ENCODE data around the gene CERCAM. TPM values are rescaled to one million over a fixed set of nuclear protein-coding genes. Genes with fewer than 3 reads are reported as not detected.

CERCAM gene
- 2.3 and 4.1 TPM in 2 replicates for total RNA-seq (2022)
- Bru-seq, nascent RNA, result percentile 21 among the genes with signal in this experiment
- percentile 34 among the genes with signal in this experiment for BruChase-seq, experiment 1, labeled RNA remaining after a 6-hour chase
- BruChase-seq, experiment 2, labeled RNA remaining after a 2-hour chase, result percentile 26 among the genes with signal in this experiment
- long read RNA-seq, partial matches to known transcripts, result 2 of 4 reads
- long read RNA-seq, other reads (novel, unspliced or antisense), result 0 of 4 reads

GRCh38 chr9:128420651-128421481 is at the start of gene CERCAM:
Gene CERCAM, plus strand, starts transcription at chr9:128420857. Its CDS starts 21 bp downstream, at chr9:128420878.
- Mint-ChIP-seq H3K4me3 (ENCODE audit: unreplicated experiment) (peak within 1 kb of the TSS; percentile 66), H3K4me1 (ENCODE audit: insufficient read depth, unreplicated experiment) (peaks cover 6% of the 10 kb centered on the region), H3K27ac (ENCODE audit: low read depth, unreplicated experiment) (peak within 1 kb of the TSS; percentile 46), H3K9me3 (ENCODE audit: unreplicated experiment) (no peaks in the 10 kb centered on the region), H3K36me3 (ENCODE audit: insufficient read depth, unreplicated experiment) (no peaks in the 10 kb centered on the region), H3K27me3 (ENCODE audit: insufficient read depth, unreplicated experiment) (peaks cover 9% of the 10 kb centered on the region)
- ChIA-PET CTCF (interaction anchor here (0.8 to 1.1 kb wide), 5 partner anchors 16 to 92 kb away, joined by 3 to 6 read pairs (median 3); partner anchors contain the start of gene URM1), POLR2A (interaction anchor here (0.5 to 1.6 kb wide), 4 partner anchors 24 to 135 kb away, joined by 3 to 8 read pairs (median 4); partner anchors contain the start of genes SPTAN1 and URM1)
- intact Hi-C loops (cut with micrococcal nuclease), result no loop called here
- no peak for TF ChIP-seq CTCF (IDR thresholded peaks at IDR 0.05; ENCODE audit: unreplicated experiment)
- BruUV-seq (replicated peaks), result no TSS peak
- DNase-seq (ENCODE audit: unreplicated experiment), result no peak

- no peak for TF ChIP-seq CTCF (IDR thresholded peaks at IDR 0.05; ENCODE audit: unreplicated experiment)
- ChIA-PET CTCF (interaction anchor here (0.5 to 2.9 kb wide), 8 partner anchors 10 to 1271 kb away, joined by 3 to 23 read pairs (median 3); no protein-coding TSS in a partner anchor), POLR2A (interaction anchor here (0.6 to 3.5 kb wide), 27 partner anchors 10 to 703 kb away, joined by 3 to 41 read pairs (median 4); partner anchors contain the start of genes COQ4, DOLK, GOLGA2 and NUP188)
- H3K27me3 Mint-ChIP-seq (ENCODE audit: insufficient read depth, unreplicated experiment), result no peaks in the 10 kb centered on the region
- peaks cover 34% of the 10 kb centered on the region for H3K4me1 Mint-ChIP-seq (ENCODE audit: insufficient read depth, unreplicated experiment)
- H3K27ac Mint-ChIP-seq (ENCODE audit: low read depth, unreplicated experiment), result peak overlapping the region; percentile 84
- TSS peak; percentile 71 for BruUV-seq (replicated peaks)
- H3K4me3 Mint-ChIP-seq (ENCODE audit: unreplicated experiment), result peak overlapping the region; percentile 84
- intact Hi-C loops (cut with micrococcal nuclease), result no loop called here
- H3K9me3 Mint-ChIP-seq (ENCODE audit: unreplicated experiment), result no peaks in the 10 kb centered on the region
- peaks cover 23% of the 10 kb centered on the region for H3K36me3 Mint-ChIP-seq (ENCODE audit: insufficient read depth, unreplicated experiment)
- no peak for DNase-seq (ENCODE audit: unreplicated experiment)
These were observed 49.0 kb upstream of the CERCAM start for GRCh38 chr9:128371630-128372117.

- POLR2A ChIA-PET, result interaction anchor here (0.6 to 3.5 kb wide), 17 partner anchors 10 to 702 kb away, joined by 3 to 41 read pairs (median 7); partner anchors contain the start of genes GOLGA2, SPTAN1, SWI5 and ZER1
- H3K4me1 Mint-ChIP-seq (ENCODE audit: insufficient read depth, unreplicated experiment), result peaks cover 34% of the 10 kb centered on the region
- peak; percentile 16 for DNase-seq (ENCODE audit: unreplicated experiment)
- H3K27me3 Mint-ChIP-seq (ENCODE audit: insufficient read depth, unreplicated experiment), result no peaks in the 10 kb centered on the region
- peak overlapping the region; percentile 84 for H3K4me3 Mint-ChIP-seq (ENCODE audit: unreplicated experiment)
- CTCF ChIA-PET, result interaction anchor here (0.6 to 2.9 kb wide), 6 partner anchors 10 to 1271 kb away, joined by 3 to 23 read pairs (median 4); no protein-coding TSS in a partner anchor
- intact Hi-C loops (cut with micrococcal nuclease), result no loop called here
- no peaks in the 10 kb centered on the region for H3K9me3 Mint-ChIP-seq (ENCODE audit: unreplicated experiment)
- TF ChIP-seq CTCF (IDR thresholded peaks at IDR 0.05; ENCODE audit: unreplicated experiment), result no peak
- peak overlapping the region; percentile 84 for H3K27ac Mint-ChIP-seq (ENCODE audit: low read depth, unreplicated experiment)
- H3K36me3 Mint-ChIP-seq (ENCODE audit: insufficient read depth, unreplicated experiment), result peaks cover 24% of the 10 kb centered on the region
- no TSS peak for BruUV-seq (replicated peaks)
These were observed 48.4 kb upstream of the CERCAM start for GRCh38 chr9:128372188-128372641.
